Neural progenitor cell (in vitro differentiated cells): Measurements from ENCODE around the gene C20orf141. TPM values are rescaled to one million over a fixed set of nuclear protein-coding genes. Genes with fewer than 3 reads are reported as not detected.

Experiments
- DNase-seq: peaks from one replicate; pipeline ENCODE4 v3.0.0-alpha.2; 2016; ENCODE audit warnings: low spot score
- H2AFZ ChIP-seq: fragments of 200-600 bp; sonication (generic); replicated peaks from 2 replicates; pipeline ENCODE4 v1.6.1; 2016; ENCODE audit warnings: antibody characterized with exemption
- H3F3A ChIP-seq: fragments of 200-600 bp; sonication (generic); 2 replicates; pipeline ENCODE4 v1.6.1; 2016; ENCODE audit warnings: antibody characterized with exemption, low read depth
- H3K27ac ChIP-seq: fragments of 200-600 bp; sonication (generic); 2 replicates; pipeline ENCODE4 v1.5.1; 2016; ENCODE audit warnings: mild to moderate bottlenecking
- H3K27me3 ChIP-seq: fragments of 200-600 bp; sonication (generic); 2 replicates; pipeline ENCODE4 v1.6.1; 2016; ENCODE audit warnings: mild to moderate bottlenecking, moderate library complexity
- H3K36me3 ChIP-seq: fragments of 200-600 bp; sonication (generic); 2 replicates; pipeline ENCODE4 v1.5.1; 2016
- H3K4me1 ChIP-seq: fragments of 200-600 bp; sonication (generic); 2 replicates; pipeline ENCODE4 v1.6.1; 2016; ENCODE audit warnings: mixed run types
- H3K4me2 ChIP-seq: fragments of 200-600 bp; sonication (generic); 2 replicates; pipeline ENCODE4 v1.6.1; 2016
- H3K4me3 ChIP-seq: fragments of 200-600 bp; sonication (generic); 2 replicates; pipeline ENCODE4 v1.5.1; 2016
- H3K79me2 ChIP-seq: fragments of 200-600 bp; sonication (generic); 2 replicates; pipeline ENCODE4 v1.6.1; 2016; ENCODE audit warnings: low read depth
- H3K9ac ChIP-seq: fragments of 200-600 bp; sonication (generic); 2 replicates; pipeline ENCODE4 v1.6.1; 2016
- H3K9me3 ChIP-seq: fragments of 200-600 bp; sonication (generic); 2 replicates; pipeline ENCODE4 v1.5.1; 2016; ENCODE audit warnings: low read depth
- H4K20me1 ChIP-seq: fragments of 200-600 bp; sonication (generic); 2 replicates; pipeline ENCODE4 v1.6.1; 2016; ENCODE audit warnings: low read depth
- H3K27ac Mint-ChIP-seq: 3 replicates; pipeline ENCODE4 v1.8.0; 2021; ENCODE audit warnings: mixed read lengths
- H3K27me3 Mint-ChIP-seq: 2 replicates; pipeline ENCODE4 v1.8.0; 2022; ENCODE audit warnings: low read depth, mild to moderate bottlenecking, inconsistent platforms, moderate library complexity, mixed read lengths; ENCODE audit not compliant: insufficient read depth
- H3K36me3 Mint-ChIP-seq: 3 replicates; pipeline ENCODE4 v1.8.0; 2021; ENCODE audit warnings: mixed read lengths
- H3K4me1 Mint-ChIP-seq: 3 replicates; pipeline ENCODE4 v1.8.0; 2021; ENCODE audit warnings: mixed read lengths
- H3K4me3 Mint-ChIP-seq: 3 replicates; pipeline ENCODE4 v1.8.0; 2021; ENCODE audit warnings: mild to moderate bottlenecking, moderate library complexity, mixed read lengths
- H3K9me3 Mint-ChIP-seq: 3 replicates; pipeline ENCODE4 v1.8.0; 2020; ENCODE audit warnings: mixed read lengths
- EZH2 ChIP-seq: fragments of 200-600 bp; sonication (generic); IDR thresholded peaks from 2 replicates; pipeline ENCODE4 v1.6.1; 2017; ENCODE audit warnings: antibody characterized with exemption, mild to moderate bottlenecking, moderate library complexity
- EZH2phosphoT487 ChIP-seq: fragments of 200-600 bp; sonication (generic); IDR thresholded peaks from 2 replicates; pipeline ENCODE4 v1.6.1; 2017; ENCODE audit warnings: antibody characterized with exemption
- total RNA-seq: library from RNA; depleted of rRNA; stranded (reverse); fragments of >200 nt; gene quantifications from 2 replicates; pipeline ENCODE4 v1.2.3, GENCODE V29; 2015; ENCODE audit warnings: low replicate concordance
- TF ChIP-seq, protein P1 (sequence below): fragments of 200-600 bp; sonication (generic); IDR thresholded peaks from 2 replicates; pipeline ENCODE4 v1.5.1; 2017; ENCODE audit warnings: antibody characterized with exemption, mild to moderate bottlenecking

The C20orf141 gene
- total RNA-seq, 1 donor from 2014 or later = not detected

DNA sequence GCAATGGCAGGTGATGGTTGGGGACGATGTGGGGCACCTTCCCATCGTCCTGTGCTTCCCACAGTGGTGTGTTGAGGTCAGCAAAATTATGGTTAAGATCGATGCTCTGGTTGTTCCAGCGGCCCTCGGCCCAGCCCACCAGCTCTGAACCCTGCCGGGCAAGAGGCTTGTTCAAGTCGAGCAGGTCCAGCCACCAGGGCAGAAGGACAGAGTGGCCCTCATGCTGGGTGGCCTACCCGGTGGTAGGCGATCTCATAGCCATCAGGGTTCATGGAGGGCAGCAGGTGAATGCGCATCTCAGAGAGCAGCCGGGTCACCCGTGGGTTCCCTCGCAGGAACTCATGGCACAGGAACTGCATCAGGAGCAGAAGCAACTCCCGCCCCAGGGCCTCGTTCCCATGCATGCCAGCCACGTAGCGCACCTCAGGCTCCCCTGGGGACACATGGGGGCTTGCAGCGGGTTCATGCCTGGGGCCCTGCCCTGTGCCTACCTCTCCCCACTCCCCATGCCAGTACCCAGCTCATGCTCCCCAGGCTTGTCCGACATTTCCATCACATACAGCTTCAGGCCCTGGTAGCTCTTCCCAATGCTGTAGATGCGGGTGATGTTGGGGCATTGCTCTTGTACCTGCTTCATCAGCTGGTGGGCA lies 18.7 kb upstream of the C20orf141 start:
- Histone ChIP-seq H3K4me2 (no peak overlapping the region), H3K27ac (no peak overlapping the region), H3F3A (peaks cover 28% of the 10 kb centered on the region), H3K4me1 (peaks cover 12% of the 10 kb centered on the region), H3K27me3 (peaks cover 4% of the 10 kb centered on the region), H3K79me2 (peaks cover 12% of the 10 kb centered on the region), H3K9me3 (no peaks in the 10 kb centered on the region), H3K9ac (no peak overlapping the region), H3K4me3 (no peak overlapping the region), H4K20me1 (no peaks in the 10 kb centered on the region), H3K36me3 (no peaks in the 10 kb centered on the region), H2AFZ (no peak overlapping the region)
- Mint-ChIP-seq H3K9me3 (no peaks in the 10 kb centered on the region), H3K4me1 (peaks cover 26% of the 10 kb centered on the region), H3K36me3 (peaks cover 18% of the 10 kb centered on the region), H3K27ac (peak overlapping the region; percentile 50), H3K4me3 (no peak overlapping the region), H3K27me3 (peaks cover 2% of the 10 kb centered on the region)
- TF ChIP-seq, protein P1, sequence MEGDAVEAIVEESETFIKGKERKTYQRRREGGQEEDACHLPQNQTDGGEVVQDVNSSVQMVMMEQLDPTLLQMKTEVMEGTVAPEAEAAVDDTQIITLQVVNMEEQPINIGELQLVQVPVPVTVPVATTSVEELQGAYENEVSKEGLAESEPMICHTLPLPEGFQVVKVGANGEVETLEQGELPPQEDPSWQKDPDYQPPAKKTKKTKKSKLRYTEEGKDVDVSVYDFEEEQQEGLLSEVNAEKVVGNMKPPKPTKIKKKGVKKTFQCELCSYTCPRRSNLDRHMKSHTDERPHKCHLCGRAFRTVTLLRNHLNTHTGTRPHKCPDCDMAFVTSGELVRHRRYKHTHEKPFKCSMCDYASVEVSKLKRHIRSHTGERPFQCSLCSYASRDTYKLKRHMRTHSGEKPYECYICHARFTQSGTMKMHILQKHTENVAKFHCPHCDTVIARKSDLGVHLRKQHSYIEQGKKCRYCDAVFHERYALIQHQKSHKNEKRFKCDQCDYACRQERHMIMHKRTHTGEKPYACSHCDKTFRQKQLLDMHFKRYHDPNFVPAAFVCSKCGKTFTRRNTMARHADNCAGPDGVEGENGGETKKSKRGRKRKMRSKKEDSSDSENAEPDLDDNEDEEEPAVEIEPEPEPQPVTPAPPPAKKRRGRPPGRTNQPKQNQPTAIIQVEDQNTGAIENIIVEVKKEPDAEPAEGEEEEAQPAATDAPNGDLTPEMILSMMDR = no peak
- TF ChIP-seq EZH2 (no peak), EZH2phosphoT487 (no peak)
- DNase-seq = no peak

DNA sequence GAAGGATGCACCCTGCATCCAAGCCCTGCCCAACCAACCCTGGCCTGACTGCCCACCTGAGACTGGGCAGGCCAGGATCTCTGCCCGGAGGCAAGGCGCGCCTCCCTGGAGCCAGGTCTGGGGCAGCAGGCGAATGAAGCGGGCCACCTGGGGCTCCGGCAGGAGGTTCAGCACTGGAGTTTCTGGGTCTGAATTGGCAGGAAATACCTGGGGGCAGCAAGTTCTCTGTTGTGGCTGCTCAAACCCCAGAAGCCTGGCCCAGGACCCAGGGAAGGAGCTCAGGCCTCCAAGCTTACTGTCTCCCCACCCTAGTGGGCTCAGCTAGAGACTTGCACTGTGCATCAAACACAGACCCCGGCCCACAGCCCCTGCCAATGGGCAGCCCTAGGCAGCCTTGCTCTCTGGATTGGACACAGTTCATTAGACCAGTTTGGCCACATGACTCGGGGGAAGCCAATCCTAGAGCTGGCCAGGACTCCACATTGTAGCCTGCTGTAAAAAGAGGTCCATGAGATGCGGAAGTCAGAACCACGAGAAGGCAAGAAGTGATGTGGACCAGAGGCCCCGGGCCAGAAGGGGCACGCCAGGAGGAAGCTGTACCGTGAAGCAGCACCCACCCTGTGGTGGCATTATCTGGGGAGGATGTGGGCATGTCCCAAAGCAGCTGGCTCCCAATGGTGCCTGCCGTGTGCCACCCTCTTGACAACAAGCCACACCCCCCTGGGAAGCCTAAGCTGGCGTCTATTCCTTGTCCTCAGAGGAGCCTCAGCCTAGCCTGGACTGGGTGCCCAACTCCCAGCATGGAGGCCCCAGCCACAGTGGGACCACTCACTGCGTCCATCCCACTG lies 17.4 kb upstream of the C20orf141 start:
- H3K79me2 ChIP-seq = peaks cover 12% of the 10 kb centered on the region
- no peak for TF ChIP-seq EZH2
- TF ChIP-seq, protein P1 = no peak
- no peak for TF ChIP-seq EZH2phosphoT487
- peaks cover 32% of the 10 kb centered on the region for H3K4me1 Mint-ChIP-seq
- H3K36me3 ChIP-seq = no peaks in the 10 kb centered on the region
- H3K27ac Mint-ChIP-seq = no peak overlapping the region
- H3K4me2 ChIP-seq = no peak overlapping the region
- peaks cover 18% of the 10 kb centered on the region for H3K36me3 Mint-ChIP-seq
- H3K9ac ChIP-seq = no peak overlapping the region
- H3F3A ChIP-seq = peaks cover 23% of the 10 kb centered on the region
- no peak for DNase-seq
- no peak overlapping the region for H3K27ac ChIP-seq
- no peak overlapping the region for H2AFZ ChIP-seq
- no peak overlapping the region for H3K4me3 ChIP-seq
- no peaks in the 10 kb centered on the region for H4K20me1 ChIP-seq
- peaks cover 15% of the 10 kb centered on the region for H3K4me1 ChIP-seq
- no peaks in the 10 kb centered on the region for H3K9me3 Mint-ChIP-seq
- H3K4me3 Mint-ChIP-seq = peak overlapping the region; percentile 67
- H3K27me3 Mint-ChIP-seq = peaks cover 4% of the 10 kb centered on the region
- H3K27me3 ChIP-seq = peaks cover 16% of the 10 kb centered on the region
- H3K9me3 ChIP-seq = no peaks in the 10 kb centered on the region

DNA sequence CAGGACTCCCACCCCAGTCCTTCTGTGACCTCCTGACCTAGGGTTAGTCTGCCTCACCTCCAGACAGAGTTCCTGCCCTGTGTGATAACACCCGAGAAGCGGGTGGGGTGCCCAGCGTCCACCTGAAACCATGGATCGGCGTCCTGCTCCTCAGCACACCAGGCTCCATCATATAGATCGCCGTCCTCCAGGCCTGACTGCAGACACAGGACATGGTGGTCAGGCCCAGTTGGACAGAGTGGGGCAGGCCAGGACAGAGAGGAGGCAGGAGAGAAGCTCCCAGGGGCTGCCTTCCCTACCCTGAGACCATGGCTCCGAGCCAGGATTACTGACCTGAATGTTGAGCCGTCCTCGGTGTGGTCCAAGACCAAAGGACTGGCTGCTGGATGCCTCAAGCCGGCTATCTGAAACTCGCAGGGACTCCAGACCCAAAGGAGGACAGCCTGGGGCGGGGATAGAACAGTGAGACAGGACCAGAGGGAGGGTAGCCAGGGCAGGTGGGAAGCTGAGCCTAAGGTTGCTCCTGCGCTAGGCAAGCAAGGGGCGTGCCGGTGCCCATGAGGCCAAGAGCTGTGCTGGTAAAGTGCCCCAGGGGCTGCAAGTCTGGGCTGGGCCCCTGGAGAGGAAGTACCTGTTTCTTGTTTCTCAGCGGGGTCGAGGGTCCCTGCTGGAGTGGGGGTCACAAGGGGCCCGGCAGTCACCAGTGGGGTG lies 16.5 kb upstream of the C20orf141 start:
- Histone ChIP-seq H3K4me2 (no peak overlapping the region), H3K27ac (no peak overlapping the region), H3K9me3 (no peaks in the 10 kb centered on the region), H3K27me3 (peaks cover 25% of the 10 kb centered on the region), H3K36me3 (no peaks in the 10 kb centered on the region), H3F3A (peaks cover 23% of the 10 kb centered on the region), H3K79me2 (peaks cover 12% of the 10 kb centered on the region), H2AFZ (no peak overlapping the region), H3K4me3 (no peak overlapping the region), H4K20me1 (no peaks in the 10 kb centered on the region), H3K4me1 (peaks cover 15% of the 10 kb centered on the region), H3K9ac (no peak overlapping the region)
- no peak for DNase-seq
- TF ChIP-seq EZH2phosphoT487 (no peak), EZH2 (no peak)
- TF ChIP-seq, protein P1 = no peak
- Mint-ChIP-seq H3K4me1 (peaks cover 32% of the 10 kb centered on the region), H3K4me3 (peak overlapping the region; percentile 98), H3K36me3 (peaks cover 18% of the 10 kb centered on the region), H3K9me3 (no peaks in the 10 kb centered on the region), H3K27ac (no peak overlapping the region), H3K27me3 (peaks cover 4% of the 10 kb centered on the region)
